ENCODE results near the gene PKNOX2. TPM values are rescaled to one million over a fixed set of nuclear protein-coding genes. Genes with fewer than 3 reads are reported as not detected.
A peak's percentile ranks its signal among the peaks of the same experiment; 100 is the strongest.

PKNOX2 gene
- total RNA-seq, 1 donor from 2014 or later, result 39.9 TPM

DNA sequence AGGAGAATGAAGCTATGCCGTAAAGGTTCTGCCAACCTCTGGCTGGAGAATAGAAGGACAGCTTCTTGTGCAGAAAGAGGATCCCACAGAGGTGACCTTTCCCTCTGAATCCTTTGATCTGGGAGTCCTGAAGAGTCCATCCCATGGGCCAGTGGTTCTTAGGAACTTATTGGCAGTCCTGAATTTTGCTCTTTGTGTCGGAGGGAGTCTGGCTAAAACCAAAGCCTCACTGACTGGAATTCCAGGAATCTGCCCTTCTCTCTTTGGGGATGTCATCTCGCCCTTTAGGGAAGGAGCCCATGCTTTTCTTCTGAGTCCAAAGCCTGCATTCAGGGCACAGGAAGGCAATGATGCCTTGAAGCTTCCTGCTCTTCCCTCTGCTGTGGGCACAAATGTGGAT, 45.5 kb downstream of the PKNOX2 start:
- Mint-ChIP-seq H3K27me3 (no peaks in the 10 kb centered on the region), H3K36me3 (ENCODE audit: insufficient read depth) (peaks cover 1% of the 10 kb centered on the region), H3K27ac (no peak overlapping the region), H3K9me3 (ENCODE audit: low read depth) (no peaks in the 10 kb centered on the region), H3K4me3 (ENCODE audit: low read depth) (no peak overlapping the region), H3K4me1 (ENCODE audit: low read depth) (peaks cover 31% of the 10 kb centered on the region)
- TF ChIP-seq, protein P1, sequence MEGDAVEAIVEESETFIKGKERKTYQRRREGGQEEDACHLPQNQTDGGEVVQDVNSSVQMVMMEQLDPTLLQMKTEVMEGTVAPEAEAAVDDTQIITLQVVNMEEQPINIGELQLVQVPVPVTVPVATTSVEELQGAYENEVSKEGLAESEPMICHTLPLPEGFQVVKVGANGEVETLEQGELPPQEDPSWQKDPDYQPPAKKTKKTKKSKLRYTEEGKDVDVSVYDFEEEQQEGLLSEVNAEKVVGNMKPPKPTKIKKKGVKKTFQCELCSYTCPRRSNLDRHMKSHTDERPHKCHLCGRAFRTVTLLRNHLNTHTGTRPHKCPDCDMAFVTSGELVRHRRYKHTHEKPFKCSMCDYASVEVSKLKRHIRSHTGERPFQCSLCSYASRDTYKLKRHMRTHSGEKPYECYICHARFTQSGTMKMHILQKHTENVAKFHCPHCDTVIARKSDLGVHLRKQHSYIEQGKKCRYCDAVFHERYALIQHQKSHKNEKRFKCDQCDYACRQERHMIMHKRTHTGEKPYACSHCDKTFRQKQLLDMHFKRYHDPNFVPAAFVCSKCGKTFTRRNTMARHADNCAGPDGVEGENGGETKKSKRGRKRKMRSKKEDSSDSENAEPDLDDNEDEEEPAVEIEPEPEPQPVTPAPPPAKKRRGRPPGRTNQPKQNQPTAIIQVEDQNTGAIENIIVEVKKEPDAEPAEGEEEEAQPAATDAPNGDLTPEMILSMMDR (IDR thresholded peaks at IDR 0.05; ENCODE audit: unreplicated experiment), result no peak
- no peak for DNase-seq (ENCODE audit: low spot score, unreplicated experiment)

DNA sequence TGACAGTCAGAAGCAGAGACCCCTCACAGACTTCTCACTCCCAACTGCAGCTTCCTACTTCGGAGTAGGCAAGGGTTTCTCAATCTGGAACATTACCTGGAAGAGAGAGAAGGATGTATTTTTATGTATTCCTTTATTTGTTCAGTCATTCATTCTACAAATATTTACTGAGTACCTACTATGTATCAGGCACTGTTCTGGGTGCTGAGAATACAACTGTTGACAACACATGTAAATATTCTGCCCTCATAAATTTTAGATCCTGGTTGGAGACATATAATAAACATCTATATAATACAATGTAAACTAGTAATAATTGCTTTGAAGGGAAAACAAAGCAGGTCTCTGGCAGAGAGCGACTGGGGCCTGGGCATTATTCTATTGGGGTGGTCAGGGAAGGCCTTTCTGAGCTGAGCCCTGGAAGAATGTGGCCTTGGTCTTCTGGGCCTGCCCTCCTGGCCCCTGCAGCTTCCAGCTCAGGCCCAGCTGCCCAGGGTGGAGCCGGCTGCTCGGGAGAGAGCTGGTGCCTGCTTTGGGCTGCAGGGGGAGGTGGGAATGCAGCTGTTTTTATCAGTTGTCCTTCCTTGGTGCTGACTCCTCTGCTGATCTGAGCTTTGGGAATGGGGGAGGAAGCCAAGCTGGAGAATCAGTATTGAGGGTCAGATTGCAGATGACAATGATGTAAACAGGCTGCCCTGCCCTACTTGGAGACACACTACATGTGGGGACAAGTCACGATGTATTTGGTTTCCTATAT, 46.8 kb downstream of the PKNOX2 start:
- no peak for DNase-seq (ENCODE audit: low spot score, unreplicated experiment)
- H3K36me3 Mint-ChIP-seq (ENCODE audit: insufficient read depth), result peaks cover 1% of the 10 kb centered on the region
- peak overlapping the region; percentile 3 for H3K27ac Mint-ChIP-seq
- H3K9me3 Mint-ChIP-seq (ENCODE audit: low read depth), result no peaks in the 10 kb centered on the region
- TF ChIP-seq, protein P1 (IDR thresholded peaks at IDR 0.05; ENCODE audit: unreplicated experiment), result no peak
- peaks cover 25% of the 10 kb centered on the region for H3K4me1 Mint-ChIP-seq (ENCODE audit: low read depth)
- no peak overlapping the region for H3K4me3 Mint-ChIP-seq (ENCODE audit: low read depth)
- no peaks in the 10 kb centered on the region for H3K27me3 Mint-ChIP-seq

DNA sequence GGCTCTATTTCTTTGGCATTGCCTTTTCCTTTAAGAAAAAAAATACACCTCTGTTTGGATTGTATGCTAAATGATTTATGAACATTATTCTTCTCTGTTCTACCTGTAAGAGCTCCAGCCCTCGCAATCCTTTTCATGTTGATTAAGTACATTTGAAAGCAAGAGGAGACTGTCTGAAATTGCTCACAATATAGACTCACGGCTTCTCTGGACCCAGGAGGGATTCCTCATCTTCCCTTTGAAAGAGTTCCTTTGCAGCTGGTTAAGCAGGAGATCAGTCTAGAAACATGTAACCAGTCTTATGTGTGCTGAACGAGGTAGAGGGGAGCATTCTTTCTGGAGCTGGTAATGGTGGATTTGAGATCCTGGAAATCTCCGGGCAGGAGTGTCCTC, 47.4 kb downstream of the PKNOX2 start:
- no peak overlapping the region for H3K4me3 Mint-ChIP-seq (ENCODE audit: low read depth)
- peaks cover 1% of the 10 kb centered on the region for H3K36me3 Mint-ChIP-seq (ENCODE audit: insufficient read depth)
- no peak for DNase-seq (ENCODE audit: low spot score, unreplicated experiment)
- H3K27ac Mint-ChIP-seq, result peak overlapping the region; percentile 43
- H3K9me3 Mint-ChIP-seq (ENCODE audit: low read depth), result no peaks in the 10 kb centered on the region
- peaks cover 21% of the 10 kb centered on the region for H3K4me1 Mint-ChIP-seq (ENCODE audit: low read depth)
- TF ChIP-seq, protein P1 (IDR thresholded peaks at IDR 0.05; ENCODE audit: unreplicated experiment), result no peak
- H3K27me3 Mint-ChIP-seq, result no peaks in the 10 kb centered on the region

DNA sequence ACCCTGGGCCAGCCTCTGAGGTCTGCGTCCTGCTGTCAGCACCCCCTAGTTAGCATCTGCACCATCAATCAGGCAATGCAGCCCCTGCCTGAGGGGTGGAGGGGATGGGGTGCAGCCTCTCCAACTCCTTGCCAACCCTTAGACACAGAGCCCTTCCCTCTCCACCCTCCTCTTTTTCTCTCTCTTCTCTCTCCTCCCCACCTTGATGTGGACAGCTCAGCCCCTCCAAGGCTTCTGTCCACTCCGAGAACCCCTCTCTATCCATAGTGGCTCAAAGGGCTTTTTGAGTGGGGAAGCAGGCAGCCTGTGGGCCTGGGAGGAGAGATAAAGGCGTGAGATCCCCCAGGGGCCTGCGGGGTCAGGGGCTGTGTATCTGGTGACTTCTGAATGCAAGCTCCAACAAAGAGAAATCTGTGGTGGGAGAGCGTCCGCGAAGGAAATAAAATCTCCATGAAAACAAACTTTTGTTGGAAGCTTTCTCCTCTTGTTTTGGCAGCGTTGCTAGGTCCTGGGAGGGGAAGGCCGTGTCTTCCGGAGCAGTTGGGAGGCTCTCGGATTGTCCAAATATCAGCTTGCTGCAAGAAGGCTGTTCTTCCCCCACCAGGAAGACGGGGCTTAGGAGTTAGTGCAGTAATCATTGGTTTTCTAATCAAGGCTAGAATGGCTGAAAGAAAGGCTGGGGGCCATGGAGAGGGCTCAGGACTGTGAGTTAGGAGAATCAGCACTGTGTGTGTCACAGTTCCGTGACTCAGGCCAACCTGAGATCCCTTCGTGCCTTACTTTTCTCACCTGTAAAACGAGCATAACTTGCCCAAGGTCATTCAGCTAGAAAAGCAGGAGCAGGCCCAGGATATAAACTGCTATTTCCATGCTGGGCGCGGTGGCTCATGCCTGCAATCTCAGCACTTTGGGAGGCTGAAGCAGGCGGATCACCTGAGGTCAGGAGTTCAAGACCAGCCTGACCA, 50.3 kb downstream of the PKNOX2 start:
- peak overlapping the region; percentile 63 for H3K27ac Mint-ChIP-seq
- DNase-seq (ENCODE audit: low spot score, unreplicated experiment), result no peak
- H3K27me3 Mint-ChIP-seq, result no peaks in the 10 kb centered on the region
- H3K36me3 Mint-ChIP-seq (ENCODE audit: insufficient read depth), result peaks cover 1% of the 10 kb centered on the region
- H3K4me1 Mint-ChIP-seq (ENCODE audit: low read depth), result peaks cover 21% of the 10 kb centered on the region
- no peak overlapping the region for H3K4me3 Mint-ChIP-seq (ENCODE audit: low read depth)
- TF ChIP-seq, protein P1 (IDR thresholded peaks at IDR 0.05; ENCODE audit: unreplicated experiment), result no peak
- no peaks in the 10 kb centered on the region for H3K9me3 Mint-ChIP-seq (ENCODE audit: low read depth)

DNA sequence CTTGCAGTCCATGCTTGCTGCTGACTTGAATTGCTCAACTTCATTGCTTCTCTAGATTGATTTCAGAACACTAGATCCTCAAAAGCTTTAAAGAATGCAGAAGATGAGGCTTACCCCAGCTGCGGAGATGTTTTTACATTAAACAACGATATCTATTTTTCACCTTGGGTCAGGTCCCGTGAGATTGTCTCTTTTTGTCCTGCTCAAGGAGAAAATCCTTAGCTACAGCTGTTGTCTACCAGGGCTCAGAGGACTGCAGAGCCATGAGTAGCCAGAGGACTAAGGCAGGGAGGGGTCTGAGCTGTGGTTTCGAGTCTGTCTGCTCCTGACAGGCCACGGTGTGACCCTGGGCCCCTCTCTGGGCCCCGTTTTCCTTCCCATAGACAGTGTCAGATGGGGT, 51.4 kb downstream of the PKNOX2 start:
- no peaks in the 10 kb centered on the region for H3K27me3 Mint-ChIP-seq
- TF ChIP-seq, protein P1 (IDR thresholded peaks at IDR 0.05; ENCODE audit: unreplicated experiment), result no peak
- DNase-seq (ENCODE audit: low spot score, unreplicated experiment), result no peak

More for the DNA sequence above, 51.4 kb downstream of the PKNOX2 start:
- Mint-ChIP-seq H3K4me3 (ENCODE audit: low read depth) (no peak overlapping the region), H3K9me3 (ENCODE audit: low read depth) (no peaks in the 10 kb centered on the region), H3K27ac (no peak overlapping the region), H3K36me3 (ENCODE audit: insufficient read depth) (peaks cover 1% of the 10 kb centered on the region), H3K4me1 (ENCODE audit: low read depth) (peaks cover 21% of the 10 kb centered on the region)

Data from progenitor cell of endocrine pancreas (in vitro differentiated cells).